ENCODE results near the gene CSNK1G1.

The CSNK1G1 gene

DNA sequence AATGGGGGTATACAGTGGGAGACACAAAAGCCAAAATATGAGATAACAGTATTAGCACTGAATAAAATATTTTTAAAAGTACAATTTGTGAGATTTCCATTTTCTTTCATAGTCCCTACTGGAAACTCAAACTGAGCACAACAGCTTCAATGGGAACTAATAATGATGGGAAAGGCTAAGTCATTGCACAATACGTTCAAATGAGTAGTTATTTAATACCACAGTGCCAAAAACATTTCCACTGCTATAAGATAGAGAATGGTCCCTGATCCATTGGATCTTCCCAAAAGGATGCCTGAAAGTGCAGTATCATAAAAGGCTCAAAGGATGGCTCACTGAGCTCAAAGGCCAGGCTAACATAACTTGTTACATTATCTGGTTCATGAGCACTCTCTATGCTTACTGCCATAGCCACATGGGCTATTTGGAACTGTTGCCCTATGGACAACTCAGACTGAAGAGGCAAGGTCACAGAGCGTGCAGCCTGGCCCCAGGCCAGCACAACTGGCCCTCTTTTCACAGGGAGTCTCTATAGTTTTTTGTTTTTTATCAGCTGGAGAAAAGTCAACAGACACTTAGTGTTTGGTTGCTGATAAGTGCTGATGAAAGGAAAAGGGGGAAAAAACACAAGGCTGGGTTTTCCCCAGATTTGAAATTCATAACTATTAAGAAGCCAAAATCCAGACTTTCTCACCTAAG, 139.1 kb downstream of the CSNK1G1 start:
- Mint-ChIP-seq H3K4me3 (no peak overlapping the region), H3K27me3 (ENCODE audit: low read depth, poor library complexity) (no peaks in the 10 kb centered on the region), H3K9me3 (no peaks in the 10 kb centered on the region), H3K4me1 (peaks cover 22% of the 10 kb centered on the region), H3K36me3 (ENCODE audit: low read depth) (peaks cover 24% of the 10 kb centered on the region), H3K27ac (peak overlapping the region; percentile 10)
- DNase-seq, result no peak
- TF ChIP-seq, protein P1, sequence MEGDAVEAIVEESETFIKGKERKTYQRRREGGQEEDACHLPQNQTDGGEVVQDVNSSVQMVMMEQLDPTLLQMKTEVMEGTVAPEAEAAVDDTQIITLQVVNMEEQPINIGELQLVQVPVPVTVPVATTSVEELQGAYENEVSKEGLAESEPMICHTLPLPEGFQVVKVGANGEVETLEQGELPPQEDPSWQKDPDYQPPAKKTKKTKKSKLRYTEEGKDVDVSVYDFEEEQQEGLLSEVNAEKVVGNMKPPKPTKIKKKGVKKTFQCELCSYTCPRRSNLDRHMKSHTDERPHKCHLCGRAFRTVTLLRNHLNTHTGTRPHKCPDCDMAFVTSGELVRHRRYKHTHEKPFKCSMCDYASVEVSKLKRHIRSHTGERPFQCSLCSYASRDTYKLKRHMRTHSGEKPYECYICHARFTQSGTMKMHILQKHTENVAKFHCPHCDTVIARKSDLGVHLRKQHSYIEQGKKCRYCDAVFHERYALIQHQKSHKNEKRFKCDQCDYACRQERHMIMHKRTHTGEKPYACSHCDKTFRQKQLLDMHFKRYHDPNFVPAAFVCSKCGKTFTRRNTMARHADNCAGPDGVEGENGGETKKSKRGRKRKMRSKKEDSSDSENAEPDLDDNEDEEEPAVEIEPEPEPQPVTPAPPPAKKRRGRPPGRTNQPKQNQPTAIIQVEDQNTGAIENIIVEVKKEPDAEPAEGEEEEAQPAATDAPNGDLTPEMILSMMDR (IDR thresholded peaks at IDR 0.05), result no peak

DNA sequence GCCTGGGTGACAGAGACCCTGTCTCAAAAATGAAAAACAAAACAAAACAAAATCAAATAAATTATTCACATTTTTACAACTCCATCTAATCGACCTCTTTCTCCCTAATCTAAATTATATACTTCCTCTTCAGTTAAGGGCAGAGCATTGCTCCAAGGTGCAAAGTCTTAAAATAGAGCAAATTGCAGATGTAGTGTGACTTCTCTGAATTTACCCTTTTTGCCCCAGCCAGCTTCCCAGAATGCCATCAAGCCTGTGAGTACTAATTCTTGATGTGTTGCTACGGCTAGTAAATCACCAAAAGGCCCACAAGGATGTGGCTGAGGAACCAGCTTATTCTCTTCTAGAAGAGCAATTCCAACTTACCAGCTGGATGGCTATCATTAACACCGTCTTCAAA, 139.8 kb downstream of the CSNK1G1 start:
- Mint-ChIP-seq H3K4me1 (peaks cover 22% of the 10 kb centered on the region), H3K4me3 (no peak overlapping the region), H3K9me3 (no peaks in the 10 kb centered on the region), H3K27me3 (ENCODE audit: low read depth, poor library complexity) (no peaks in the 10 kb centered on the region), H3K36me3 (ENCODE audit: low read depth) (peaks cover 28% of the 10 kb centered on the region), H3K27ac (peak overlapping the region; percentile 10)
- TF ChIP-seq, protein P1 (IDR thresholded peaks at IDR 0.05), result no peak
- DNase-seq, result no peak

DNA sequence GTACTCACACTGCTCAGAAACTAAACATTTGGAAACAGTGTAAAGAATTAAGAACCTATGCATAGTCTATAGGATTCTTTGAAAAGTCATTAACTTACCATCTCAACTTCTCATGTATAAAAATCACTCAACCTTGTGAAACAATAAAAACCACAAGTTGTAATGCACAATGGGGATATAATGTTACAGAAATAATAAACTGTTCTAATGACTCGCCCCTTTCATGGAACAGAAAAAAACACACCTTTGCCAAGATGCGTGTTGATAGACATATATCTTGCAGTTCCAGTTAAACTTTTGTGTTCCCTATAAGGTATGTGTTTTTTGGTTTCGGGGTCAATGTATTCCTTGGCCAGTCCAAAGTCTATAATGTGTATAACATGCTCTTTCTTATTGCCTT, 142.3 kb downstream of the CSNK1G1 start:
- Mint-ChIP-seq H3K36me3 (ENCODE audit: low read depth) (peaks cover 31% of the 10 kb centered on the region), H3K4me3 (no peak overlapping the region), H3K27ac (no peak overlapping the region), H3K27me3 (ENCODE audit: low read depth, poor library complexity) (no peaks in the 10 kb centered on the region), H3K9me3 (no peaks in the 10 kb centered on the region), H3K4me1 (peaks cover 26% of the 10 kb centered on the region)
- no peak for DNase-seq
- TF ChIP-seq, protein P1 (IDR thresholded peaks at IDR 0.05), result no peak

DNA sequence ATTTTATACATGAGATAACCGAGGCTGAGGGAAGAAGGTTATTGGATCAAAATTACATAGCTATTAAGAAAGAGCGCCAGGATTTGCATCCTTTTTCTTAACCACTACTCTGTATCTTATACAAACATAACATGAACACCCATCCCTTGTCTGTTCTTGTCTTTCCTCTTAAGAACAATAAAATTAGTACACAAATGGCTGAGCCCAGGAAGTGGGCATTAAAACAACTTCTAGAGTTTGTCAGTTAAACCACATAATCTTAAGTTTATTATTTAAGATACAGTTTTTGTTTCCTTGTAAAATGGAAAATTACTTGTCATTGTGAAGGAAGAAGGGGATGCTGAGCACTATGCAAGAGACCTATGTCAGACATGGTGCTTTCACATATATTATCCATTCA, 144.3 kb downstream of the CSNK1G1 start:
- Mint-ChIP-seq H3K4me1 (peaks cover 23% of the 10 kb centered on the region), H3K9me3 (no peaks in the 10 kb centered on the region), H3K4me3 (no peak overlapping the region), H3K36me3 (ENCODE audit: low read depth) (peaks cover 34% of the 10 kb centered on the region), H3K27me3 (ENCODE audit: low read depth, poor library complexity) (no peaks in the 10 kb centered on the region), H3K27ac (no peak overlapping the region)
- TF ChIP-seq, protein P1 (IDR thresholded peaks at IDR 0.05), result no peak
- DNase-seq, result no peak

DNA sequence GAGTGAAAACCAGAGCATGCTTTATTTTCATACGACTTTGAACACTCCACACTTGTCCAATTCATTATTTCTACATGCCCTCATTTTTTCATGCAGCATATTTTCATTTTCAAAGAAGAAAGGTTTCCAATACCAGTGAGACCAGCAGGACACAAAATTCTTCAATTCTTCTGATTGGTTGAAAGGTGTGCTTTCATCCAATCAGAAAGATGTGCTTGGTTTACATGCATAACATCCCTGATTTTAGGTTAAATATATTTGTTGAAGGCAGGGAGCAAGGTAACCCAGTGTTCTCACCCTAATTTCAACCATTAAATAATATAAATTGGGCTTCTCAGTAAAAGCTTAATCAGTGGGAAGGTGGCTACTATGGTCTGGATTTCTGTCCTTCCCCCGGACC, 145.6 kb downstream of the CSNK1G1 start:
- Mint-ChIP-seq H3K36me3 (ENCODE audit: low read depth) (peaks cover 24% of the 10 kb centered on the region), H3K9me3 (no peaks in the 10 kb centered on the region), H3K4me1 (peaks cover 16% of the 10 kb centered on the region), H3K4me3 (no peak overlapping the region), H3K27ac (no peak overlapping the region), H3K27me3 (ENCODE audit: low read depth, poor library complexity) (no peaks in the 10 kb centered on the region)
- no peak for DNase-seq
- TF ChIP-seq, protein P1 (IDR thresholded peaks at IDR 0.05), result no peak

DNA sequence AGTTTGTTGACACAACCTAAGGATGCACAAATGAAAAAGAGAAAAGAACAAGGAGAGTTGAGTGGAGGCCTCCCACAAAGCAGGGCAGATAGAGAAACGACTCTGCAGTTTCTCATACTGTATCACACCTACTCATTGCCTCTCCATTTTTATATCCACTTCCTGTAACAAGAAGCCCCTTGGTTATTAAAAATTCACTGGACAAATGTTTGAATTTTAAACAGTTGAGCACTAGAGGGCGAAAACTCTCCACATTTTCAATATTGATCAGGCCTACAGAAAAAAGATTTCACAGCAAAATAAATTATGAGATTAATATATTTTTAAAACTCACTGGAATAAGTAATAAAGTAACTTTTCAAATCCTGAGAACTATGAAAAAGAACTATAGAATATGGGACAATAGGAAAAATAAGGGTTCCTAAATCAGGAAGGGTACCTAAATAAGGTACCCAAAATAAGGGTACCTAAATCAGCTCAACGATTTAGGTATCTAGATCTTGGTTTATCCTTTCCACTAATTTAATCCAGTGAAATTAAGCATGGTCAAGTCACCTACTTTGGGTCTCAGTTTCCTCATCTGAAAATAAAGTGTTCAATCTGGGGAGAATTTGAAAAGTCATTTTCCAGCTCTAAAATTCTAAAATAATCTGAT, 146.2 kb downstream of the CSNK1G1 start:
- DNase-seq, result no peak
- no peaks in the 10 kb centered on the region for H3K27me3 Mint-ChIP-seq (ENCODE audit: low read depth, poor library complexity)
- peaks cover 16% of the 10 kb centered on the region for H3K4me1 Mint-ChIP-seq
- H3K4me3 Mint-ChIP-seq, result no peak overlapping the region
- no peak overlapping the region for H3K27ac Mint-ChIP-seq
- H3K36me3 Mint-ChIP-seq (ENCODE audit: low read depth), result peaks cover 24% of the 10 kb centered on the region
- H3K9me3 Mint-ChIP-seq, result no peaks in the 10 kb centered on the region
- TF ChIP-seq, protein P1 (IDR thresholded peaks at IDR 0.05), result peak; percentile 9

Data from nephron progenitor cell (in vitro differentiated cells).